22Rv1 (cell line): ENCODE measurements around the gene TTC14.

Source experiments
- ZFX ChIP-seq: fragments of 450-650 bp; IDR thresholded peaks from 2 replicates; pipeline ENCODE4 v1.6.1; 2017; ENCODE audit warnings: antibody characterized with exemption, borderline replicate concordance
- TF ChIP-seq, protein P1 (sequence below): fragments of 450-650 bp; IDR thresholded peaks from 2 replicates; pipeline ENCODE4 v1.5.1; 2017; ENCODE audit warnings: mild to moderate bottlenecking

DNA sequence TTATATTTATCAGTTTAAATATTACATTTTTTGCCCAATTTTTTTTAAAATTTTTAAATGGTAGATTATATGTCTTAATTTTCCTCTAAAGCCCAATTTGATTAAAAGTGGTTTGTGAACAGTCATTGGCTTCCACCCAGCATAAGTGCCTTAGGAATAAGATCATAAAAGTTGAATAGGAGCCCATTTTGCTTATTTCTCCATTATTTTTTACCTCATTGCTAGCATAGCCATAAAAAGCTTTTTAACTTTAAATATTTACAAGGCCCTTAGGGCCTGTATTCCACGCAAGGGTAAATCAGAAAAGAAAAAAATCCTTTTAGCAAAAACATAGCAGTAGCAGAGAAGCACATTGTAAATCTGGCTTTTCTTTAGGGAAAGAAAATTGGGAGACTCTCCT, 9.0 kb downstream of the TTC14 start:
- TF ChIP-seq, protein P1, sequence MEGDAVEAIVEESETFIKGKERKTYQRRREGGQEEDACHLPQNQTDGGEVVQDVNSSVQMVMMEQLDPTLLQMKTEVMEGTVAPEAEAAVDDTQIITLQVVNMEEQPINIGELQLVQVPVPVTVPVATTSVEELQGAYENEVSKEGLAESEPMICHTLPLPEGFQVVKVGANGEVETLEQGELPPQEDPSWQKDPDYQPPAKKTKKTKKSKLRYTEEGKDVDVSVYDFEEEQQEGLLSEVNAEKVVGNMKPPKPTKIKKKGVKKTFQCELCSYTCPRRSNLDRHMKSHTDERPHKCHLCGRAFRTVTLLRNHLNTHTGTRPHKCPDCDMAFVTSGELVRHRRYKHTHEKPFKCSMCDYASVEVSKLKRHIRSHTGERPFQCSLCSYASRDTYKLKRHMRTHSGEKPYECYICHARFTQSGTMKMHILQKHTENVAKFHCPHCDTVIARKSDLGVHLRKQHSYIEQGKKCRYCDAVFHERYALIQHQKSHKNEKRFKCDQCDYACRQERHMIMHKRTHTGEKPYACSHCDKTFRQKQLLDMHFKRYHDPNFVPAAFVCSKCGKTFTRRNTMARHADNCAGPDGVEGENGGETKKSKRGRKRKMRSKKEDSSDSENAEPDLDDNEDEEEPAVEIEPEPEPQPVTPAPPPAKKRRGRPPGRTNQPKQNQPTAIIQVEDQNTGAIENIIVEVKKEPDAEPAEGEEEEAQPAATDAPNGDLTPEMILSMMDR = no peak
- TF ChIP-seq ZFX = no peak
